ENCODE measurements around the gene ALX4. TPM values are rescaled to one million over a fixed set of nuclear protein-coding genes. Genes with fewer than 3 reads are reported as not detected.

The ALX4 gene
- total and polyA plus RNA-seq, 2 experiments from 2014 or later: not detected

GRCh38 chr11:44258190-44258489, 51.8 kb downstream of the ALX4 start:
- Histone ChIP-seq H3F3A (replicated peaks; ENCODE audit: low read depth) (no peaks in the 10 kb centered on the region), H3K79me2 (replicated peaks; ENCODE audit: insufficient read depth) (no peaks in the 10 kb centered on the region), H3K9me2 (ENCODE audit: insufficient read depth) (no peaks in the 10 kb centered on the region), H3K27me3 (ENCODE audit: insufficient read depth) (no peaks in the 10 kb centered on the region), H3K4me1 (ENCODE audit: insufficient read depth) (no peaks in the 10 kb centered on the region), H2AFZ (no peak overlapping the region), H3K27ac (ENCODE audit: low read depth) (no peak overlapping the region), H3K36me3 (ENCODE audit: insufficient read depth) (0 out of 2 replicates have a peak, but pooled peaks cover under 1% of the 10 kb centered on the region), H3K4me3 (no peak overlapping the region), H3K4me2 (no peak overlapping the region), H4K20me1 (replicated peaks; ENCODE audit: insufficient read depth) (no peaks in the 10 kb centered on the region)
- ATAC-seq (no peak), DNase-seq (ENCODE audit: low spot score) (no peak)
- Mint-ChIP-seq H3K36me3 (ENCODE audit: low read depth) (peaks cover 5% of the 10 kb centered on the region; the same call in 2 of the 3 replicates), H3K4me1 (no peaks in the 10 kb centered on the region; the same call in 2 of the 3 replicates), H3K9me3 (peaks cover 6% of the 10 kb centered on the region), H3K4me3 (no peak overlapping the region), H3K27me3 (ENCODE audit: insufficient read depth, low read depth, poor library complexity) (peaks cover 3% of the 10 kb centered on the region), H3K27ac (no peak overlapping the region)
- TF ChIP-seq CTCF (conservative IDR thresholded peaks at IDR 0.05; ENCODE audit: low read depth in 2 of 2) (peak in 1 of 2 experiments; percentile 49; a peak in 2 of 4 replicates), EZH2phosphoT487 (IDR thresholded peaks at IDR 0.05; ENCODE audit: unreplicated experiment) (no peak)

- H3K27me3 Mint-ChIP-seq (ENCODE audit: insufficient read depth, low read depth, poor library complexity): peaks cover 3% of the 10 kb centered on the region
- Histone ChIP-seq H3K4me2 (no peak overlapping the region), H4K20me1 (replicated peaks; ENCODE audit: insufficient read depth) (no peaks in the 10 kb centered on the region), H3K4me1 (ENCODE audit: insufficient read depth) (no peaks in the 10 kb centered on the region), H3K27ac (ENCODE audit: low read depth) (no peak overlapping the region), H3K4me3 (no peak overlapping the region), H3K9me2 (ENCODE audit: insufficient read depth) (no peaks in the 10 kb centered on the region), H3K27me3 (ENCODE audit: insufficient read depth) (no peaks in the 10 kb centered on the region), H3F3A (replicated peaks; ENCODE audit: low read depth) (no peaks in the 10 kb centered on the region), H3K36me3 (ENCODE audit: insufficient read depth) (0 out of 2 replicates have a peak, but pooled peaks cover 6% of the 10 kb centered on the region), H3K79me2 (replicated peaks; ENCODE audit: insufficient read depth) (no peaks in the 10 kb centered on the region), H2AFZ (no peak overlapping the region)
- DNase-seq (ENCODE audit: low spot score): no peak
- H3K36me3 Mint-ChIP-seq (ENCODE audit: low read depth): peaks cover 11% of the 10 kb centered on the region
- H3K4me3 Mint-ChIP-seq: no peak overlapping the region
- ATAC-seq: no peak
- no peak overlapping the region for H3K27ac Mint-ChIP-seq
- H3K4me1 Mint-ChIP-seq: no peaks in the 10 kb centered on the region; the same call in 2 of the 3 replicates
- H3K9me3 Mint-ChIP-seq: peaks cover 11% of the 10 kb centered on the region
- TF ChIP-seq JUNB (IDR thresholded peaks at IDR 0.05; ENCODE audit: unreplicated experiment): no peak
- TF ChIP-seq EZH2phosphoT487 (IDR thresholded peaks at IDR 0.05; ENCODE audit: unreplicated experiment): no peak
- no peak for TF ChIP-seq ZNF114 (CRISPR knock-in tag; IDR thresholded peaks at IDR 0.05)
- no peak for TF ChIP-seq CTCF (conservative IDR thresholded peaks at IDR 0.05; ENCODE audit: low read depth in 2 of 2)
- TF ChIP-seq ZNF462 (CRISPR knock-in tag; IDR thresholded peaks at IDR 0.05): no peak
- TF ChIP-seq ETS1 (IDR thresholded peaks at IDR 0.05): no peak
- TF ChIP-seq NANOG (IDR thresholded peaks at IDR 0.05; ENCODE audit: borderline replicate concordance): no peak
Observed at GRCh38 chr11:44257338-44258189, 52.4 kb downstream of the ALX4 start.

Data from GM23338 (cell line).